GM19467 (cell line): ENCODE results near the gene RIPOR3.
"Not testable (repeated sequence)": the region's sequence is repeated elsewhere in the genome, so short reads cannot be mapped to it uniquely, and the experiment has no call there.

ENCODE experiments used
- ATAC-seq: cut with Tn5 transposase; IDR thresholded peaks from one replicate; pipeline ENCODE4 v1.9.1; 2021; ENCODE audit warnings: mild to moderate bottlenecking, moderate library complexity; ENCODE audit not compliant: unreplicated experiment

RIPOR3 gene

DNA sequence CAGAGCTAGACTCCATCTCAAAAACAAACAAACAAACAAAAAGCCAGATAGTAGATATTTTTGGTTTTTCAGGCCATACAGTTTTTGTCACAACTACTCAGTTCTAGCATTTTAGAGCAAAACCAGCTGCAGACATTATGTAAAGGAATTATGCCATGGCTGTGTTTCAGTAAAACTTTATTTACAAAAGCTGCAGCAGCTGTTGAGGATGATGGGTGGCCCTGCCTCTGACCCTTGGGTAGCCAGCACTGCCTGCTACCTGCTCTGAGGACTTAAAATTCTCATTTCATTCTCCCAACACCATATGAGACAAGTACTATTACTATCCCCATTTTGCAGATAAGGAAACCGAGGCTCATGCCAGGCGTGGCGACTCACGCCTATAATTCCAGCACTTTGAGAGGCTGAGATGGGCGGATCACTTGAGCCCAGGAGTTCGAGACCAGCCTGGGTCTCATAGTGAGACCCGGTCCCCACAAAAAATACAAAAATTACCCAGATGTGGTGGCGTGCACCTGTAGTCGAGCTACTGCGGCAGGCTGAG, 56.3 kb downstream of the RIPOR3 start:
- no peak for ATAC-seq

DNA sequence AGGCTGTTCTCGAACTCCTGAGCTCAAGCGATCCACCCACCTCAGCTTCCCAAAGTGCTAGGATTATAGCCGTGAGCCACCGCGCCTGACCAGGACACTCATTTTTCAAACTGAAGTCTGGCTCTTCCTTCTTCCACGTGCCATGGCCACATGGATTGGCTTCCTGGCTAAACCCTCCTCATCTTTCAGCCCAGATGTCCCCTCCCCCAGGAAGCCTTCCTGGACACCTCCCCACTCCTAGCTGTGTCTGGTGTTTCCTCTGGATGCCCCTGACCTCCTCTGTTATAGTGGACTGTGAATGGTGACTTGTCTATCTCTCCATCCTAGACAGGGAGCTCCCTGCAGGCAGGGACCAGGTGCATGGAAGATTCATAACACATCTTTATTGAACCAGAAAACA, 57.2 kb downstream of the RIPOR3 start:
- no peak for ATAC-seq

DNA sequence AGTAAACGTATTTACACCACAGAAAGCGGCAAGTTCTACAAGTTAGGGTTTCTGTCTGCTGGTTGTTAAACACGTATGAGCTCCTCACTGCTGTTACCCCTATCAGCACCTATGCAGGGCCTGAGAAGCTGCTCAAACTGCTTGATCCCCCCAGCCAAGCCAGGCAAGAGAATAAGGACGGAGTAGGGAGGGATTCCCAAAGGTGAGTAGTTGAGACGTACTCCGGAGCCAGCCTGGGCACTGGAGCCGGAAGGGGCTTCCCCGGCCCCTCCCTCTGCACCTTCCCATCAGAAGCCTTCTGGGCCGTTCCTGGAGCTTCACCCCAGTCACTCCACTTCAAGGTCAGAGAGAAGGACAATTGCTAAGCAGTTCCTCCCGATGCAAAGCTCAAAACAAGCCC, 58.0 kb downstream of the RIPOR3 start:
- no peak for ATAC-seq

DNA sequence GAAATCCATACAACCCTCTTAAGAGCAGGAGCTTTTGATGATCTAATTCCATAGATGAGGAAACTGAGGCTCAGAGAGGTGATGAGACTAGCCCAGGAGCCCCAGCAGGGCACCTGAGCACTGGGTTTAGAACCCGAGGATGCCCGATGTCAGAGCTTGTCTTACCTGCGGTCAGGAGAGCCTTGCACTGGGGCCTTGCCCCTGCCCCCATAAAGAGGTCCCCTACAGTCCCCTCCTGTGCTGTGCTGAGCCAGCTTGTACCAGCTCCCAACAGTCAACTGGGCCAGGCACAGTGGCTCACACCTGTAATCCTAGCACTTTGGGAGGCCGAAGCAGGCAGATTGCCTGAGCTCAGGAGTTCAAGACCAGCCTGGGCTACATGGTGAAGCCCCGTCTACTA, 58.6 kb downstream of the RIPOR3 start:
- ATAC-seq: no peak

DNA sequence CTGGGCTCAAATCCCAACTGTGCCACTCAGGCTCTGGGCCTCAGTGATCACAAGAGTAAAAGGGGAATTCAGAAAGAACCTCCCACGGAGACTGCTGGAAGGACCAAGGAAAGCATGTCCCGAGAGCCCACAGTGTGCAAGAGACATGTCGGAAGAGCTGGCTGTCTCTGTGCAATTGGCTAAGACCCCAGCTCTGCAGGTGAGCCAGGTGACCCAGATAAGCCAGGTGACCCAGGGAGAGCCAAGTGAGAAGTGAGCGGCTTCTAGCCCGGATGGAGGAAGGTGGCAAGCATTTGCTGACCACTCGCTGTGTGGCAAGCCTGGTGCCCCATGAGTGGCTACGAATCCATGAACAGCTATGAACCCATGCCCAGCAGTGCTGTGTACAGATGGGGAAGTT, 59.1 kb downstream of the RIPOR3 start:
- ATAC-seq: no peak

DNA sequence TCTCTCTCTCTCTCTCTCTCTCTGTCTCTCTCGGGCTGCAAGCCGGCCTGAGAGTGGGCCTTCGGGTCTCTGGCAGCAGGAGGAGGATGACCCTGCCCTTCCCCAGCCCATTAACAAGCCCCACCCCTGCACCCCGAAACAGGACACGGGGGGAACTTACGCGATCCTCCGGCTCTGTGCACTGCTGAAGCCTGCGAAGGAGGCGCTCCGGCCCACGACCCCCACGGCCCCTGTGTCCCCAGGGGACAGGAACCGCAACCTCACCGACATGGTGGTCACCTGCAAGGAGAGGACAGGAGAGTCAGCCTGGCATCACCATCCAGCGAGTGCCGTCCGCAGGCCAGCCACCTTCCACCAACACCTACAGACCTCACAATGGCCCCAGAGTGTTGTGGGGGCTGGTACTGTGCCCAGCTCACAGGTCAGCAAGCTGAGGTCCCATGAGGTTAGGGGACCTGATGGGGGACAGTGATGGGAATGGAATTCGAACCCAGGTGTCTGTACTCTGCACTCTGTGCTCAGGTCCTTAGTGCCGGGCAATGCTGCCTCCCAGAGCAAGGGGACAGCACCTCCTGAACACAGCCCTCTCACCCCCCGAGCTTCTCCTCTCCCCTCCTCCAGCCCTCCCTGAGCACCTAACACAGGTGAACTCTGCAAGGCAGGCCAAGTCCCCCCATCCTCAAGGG, 60.6 kb downstream of the RIPOR3 start:
- no peak for ATAC-seq

DNA sequence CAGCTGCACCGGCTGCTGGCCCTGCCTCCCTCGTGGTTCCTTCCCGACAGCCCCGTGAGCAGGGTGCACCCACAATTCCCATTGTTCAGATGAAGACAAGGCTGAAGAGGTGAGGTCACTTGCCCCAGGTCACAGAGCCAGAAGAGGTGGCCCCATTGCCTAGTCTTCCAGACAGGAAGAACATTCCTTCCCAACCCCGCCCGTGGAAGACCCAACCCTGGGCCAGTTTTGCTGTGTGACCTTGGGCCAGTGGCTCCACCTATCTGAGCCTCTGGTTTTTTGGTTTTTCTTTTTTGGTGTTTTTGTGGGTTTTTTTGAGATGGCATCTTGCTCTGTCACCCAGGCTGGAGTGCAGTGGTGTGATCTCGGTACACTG, 61.7 kb downstream of the RIPOR3 start:
- ATAC-seq: no peak

DNA sequence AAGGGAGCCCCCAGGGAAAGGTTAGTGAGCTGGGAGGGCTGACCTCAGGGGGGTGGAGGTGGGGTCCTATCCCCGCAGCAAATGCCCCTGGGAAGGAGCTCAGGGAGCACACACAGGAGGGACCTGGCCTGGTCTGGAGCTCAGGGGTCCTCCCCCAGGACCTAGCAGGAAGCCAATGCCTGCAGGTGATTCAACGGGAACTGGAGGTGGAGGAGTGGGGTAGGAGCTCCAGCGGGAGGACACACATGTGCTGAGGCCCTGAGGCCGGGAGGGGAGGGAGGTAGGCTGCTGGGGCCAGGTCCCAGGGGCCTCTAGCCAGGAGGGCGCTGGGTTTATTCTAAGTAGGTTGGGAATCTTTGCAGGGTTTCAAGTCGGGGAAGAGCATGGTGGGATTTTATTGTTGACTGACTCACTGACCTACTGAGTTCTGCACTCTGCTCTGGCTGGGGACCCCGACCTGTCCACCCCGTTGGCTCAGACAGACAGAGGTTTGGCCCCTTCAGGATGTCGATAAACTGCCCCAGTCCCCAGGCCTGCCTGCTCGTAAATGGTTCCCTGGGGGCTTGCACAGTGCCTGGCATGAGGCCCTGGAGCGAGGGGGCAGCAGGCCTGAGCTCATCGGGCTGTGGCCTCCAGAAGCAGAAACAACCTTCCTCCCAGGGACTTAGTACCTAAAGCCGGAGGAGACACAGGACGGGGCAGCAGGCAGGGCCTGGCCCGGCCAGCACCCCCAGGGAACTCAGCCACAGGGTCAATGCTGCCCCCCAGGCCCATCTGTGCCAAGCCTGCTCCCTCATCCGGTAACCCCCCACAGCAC, 62.3 kb downstream of the RIPOR3 start:
- no peak for ATAC-seq

DNA sequence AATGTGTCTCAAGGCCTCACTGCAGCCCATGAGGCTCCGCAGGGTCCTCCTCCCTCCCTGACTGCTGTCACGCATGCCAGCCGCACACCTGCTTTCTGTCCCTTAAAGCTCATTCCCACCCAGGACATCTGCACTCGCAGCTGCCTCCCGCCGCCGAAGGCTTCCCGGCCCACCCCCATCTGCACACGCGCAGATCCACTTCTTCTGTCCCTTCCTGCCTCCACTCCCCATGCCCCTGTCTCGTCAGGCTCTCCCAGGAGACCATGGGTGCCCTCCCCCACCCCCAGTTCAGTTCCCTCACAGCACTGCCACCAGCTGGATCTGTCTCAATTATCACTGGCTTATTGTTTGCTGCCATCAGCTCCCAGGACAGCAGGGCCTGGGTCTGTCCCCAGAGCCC, 63.0 kb downstream of the RIPOR3 start:
- no peak for ATAC-seq

DNA sequence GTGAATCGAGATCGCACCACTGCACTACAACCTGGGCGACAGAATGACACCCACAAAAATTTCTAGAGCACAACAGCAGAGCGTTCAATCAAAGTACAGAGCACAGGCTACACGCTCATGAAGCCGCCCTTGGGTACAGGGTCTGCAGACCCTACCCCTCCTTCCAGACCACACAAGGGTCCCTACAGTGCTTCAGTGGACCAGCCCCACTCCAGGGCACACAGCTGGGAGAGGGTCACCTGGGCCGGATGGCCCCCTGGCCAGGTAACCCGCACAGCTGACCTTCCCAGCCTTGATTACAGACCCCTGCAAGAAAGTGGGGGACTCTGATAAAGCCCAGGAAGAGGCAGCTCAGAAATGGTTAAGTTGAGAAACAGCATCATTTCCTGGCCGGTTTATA, 63.6 kb downstream of the RIPOR3 start:
- ATAC-seq: no peak

DNA sequence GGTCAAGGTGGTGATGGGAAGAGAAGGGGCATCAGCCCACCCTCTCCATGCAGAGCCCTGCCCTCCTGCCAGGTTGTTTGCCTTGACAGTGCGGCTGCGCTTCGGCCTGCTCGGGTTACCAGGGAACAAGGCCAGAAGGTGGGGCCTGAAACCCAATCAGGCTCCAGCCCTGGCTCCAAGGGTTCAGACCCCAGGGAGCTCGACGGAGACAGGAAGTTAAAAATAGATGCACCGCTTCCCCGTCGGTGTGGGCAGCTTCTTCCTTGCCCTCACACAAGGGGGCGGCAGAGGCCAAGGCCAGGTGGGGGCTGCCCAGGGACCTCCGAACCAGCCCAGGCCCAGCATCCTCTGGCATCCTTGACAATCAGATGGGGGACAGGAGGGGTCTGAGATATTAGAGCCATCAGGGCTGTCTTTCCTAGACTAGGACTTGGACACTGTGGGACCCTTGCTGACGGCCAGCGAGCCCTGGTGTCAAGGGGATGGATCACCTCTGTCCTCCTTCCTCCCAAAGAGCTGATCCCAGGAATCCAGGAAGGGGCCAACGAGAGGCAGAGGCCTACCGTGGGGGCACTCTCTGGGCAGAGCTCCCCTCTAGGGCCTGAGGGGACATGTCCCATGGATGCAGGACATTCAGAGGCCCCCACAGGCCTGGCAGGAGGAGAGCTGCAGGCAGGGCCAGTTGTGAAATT, 65.2 kb downstream of the RIPOR3 start:
- ATAC-seq: no peak

DNA sequence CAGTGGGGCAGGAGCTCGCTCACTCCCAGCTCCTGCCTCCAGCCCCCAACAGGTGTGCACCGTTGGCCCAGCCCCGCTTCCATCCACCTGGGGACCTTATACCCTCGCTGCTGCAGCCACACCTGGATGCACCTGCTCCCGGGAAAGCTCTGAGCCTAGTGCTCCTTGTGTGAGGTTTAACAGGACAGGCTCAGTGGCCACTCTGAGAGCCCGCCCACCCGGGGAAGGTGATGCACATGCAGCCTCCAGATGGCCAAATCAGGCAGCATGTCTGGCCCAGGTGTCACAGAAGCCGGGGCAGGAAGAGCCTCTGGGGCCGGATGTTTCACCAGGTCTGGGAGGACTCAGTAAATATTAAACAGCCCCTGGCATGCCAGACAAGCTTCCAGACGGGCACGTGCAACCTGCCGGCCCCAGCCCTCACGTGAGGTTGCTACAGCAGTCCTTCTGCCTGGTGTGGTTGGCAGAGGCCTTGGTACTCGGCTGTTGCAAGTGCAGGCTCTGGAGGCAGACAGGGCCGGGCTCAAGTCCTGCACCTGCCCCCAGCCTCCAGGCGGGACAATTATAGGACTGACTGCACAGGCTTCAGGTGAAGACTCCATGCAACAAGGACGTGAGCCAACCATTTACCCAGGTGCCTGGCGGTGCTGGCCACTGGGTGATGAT, 66.9 kb downstream of the RIPOR3 start:
- no peak for ATAC-seq

DNA sequence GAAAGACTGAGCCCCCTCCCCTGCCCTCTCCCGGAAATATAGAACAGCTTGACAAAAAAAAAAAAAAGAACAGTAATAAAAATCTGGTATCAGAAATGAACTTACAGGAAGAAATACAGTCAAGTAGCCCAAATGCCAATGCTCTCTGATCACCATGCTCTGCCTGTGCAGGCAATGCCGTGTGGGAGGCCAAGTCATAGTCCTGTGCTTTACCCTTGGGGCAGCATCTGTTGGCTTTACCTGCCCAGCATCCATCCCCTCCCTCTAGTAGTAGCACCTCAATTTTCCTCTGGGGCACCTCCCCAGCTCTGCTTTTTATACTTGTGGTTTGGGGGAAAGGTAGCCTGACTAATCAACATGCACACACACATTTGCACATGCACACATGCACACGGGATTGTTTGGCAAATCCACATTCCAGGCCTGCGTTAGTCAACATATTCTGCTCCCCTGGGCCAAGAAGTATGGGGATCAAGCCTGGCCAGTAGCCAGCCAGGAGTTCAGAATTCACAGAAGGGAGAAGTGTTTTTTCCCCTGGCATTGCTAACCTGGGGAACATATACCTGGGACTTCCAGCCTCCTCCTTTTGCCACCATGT, 70.2 kb downstream of the RIPOR3 start:
- no peak for ATAC-seq

DNA sequence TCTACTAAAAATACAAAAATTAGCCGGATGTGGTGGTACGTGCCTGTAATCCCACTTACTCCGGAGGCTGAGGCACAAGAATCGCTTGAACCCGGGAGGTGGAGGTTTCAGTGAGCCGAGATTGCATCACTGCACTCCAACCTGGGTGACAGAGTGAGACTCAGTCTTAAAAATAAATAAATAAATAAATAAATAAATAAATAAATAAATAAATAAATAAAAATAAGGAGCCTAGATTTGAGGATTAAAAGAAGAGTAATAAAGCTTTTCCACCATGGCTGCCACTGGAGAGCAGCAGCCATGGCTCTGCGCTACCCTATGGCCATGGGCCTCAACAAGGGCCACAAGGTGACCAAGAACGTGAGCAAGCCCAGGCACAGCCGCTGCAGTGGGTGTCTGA, 70.9 kb downstream of the RIPOR3 start:
- ATAC-seq: not testable (repeated sequence)

DNA sequence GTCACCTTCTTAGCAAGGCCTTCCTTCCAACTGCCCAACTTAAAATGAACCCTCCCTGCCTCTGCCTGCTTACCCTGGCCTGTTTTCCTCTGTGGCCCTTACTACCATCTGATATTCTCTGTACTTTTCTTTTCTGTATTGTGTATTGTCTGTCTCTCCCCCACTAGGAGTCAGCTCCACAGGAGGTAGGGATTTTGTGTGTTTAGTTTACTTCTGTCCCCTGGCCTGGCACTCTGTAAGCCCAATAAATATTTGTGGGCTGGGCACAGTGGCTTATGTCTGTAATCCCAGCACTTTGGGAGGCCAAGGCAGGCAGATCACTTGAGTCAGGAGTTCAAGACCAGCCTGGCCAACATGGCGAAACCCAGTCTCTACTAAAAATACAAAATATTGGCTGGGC, 72.8 kb downstream of the RIPOR3 start:
- no peak for ATAC-seq

DNA sequence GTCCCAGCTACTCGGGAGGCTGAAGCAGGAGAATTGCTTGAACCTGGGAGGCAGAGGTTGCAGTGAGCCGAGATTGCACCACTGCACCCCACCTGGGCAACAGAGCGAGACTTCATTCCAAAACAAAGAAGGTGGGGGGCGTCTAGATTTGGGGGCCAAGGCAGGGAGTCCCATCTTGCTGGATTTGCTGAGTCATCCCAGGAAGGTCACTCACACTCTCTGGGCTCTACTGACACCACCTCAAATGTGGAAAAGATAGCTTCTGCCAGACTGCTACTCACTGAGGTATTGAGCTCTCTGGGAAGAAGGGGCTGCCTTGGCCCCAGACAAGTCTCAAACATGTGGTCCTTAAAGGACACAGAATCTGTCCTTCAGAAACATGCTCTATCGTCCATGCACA, 74.3 kb downstream of the RIPOR3 start:
- no peak for ATAC-seq

DNA sequence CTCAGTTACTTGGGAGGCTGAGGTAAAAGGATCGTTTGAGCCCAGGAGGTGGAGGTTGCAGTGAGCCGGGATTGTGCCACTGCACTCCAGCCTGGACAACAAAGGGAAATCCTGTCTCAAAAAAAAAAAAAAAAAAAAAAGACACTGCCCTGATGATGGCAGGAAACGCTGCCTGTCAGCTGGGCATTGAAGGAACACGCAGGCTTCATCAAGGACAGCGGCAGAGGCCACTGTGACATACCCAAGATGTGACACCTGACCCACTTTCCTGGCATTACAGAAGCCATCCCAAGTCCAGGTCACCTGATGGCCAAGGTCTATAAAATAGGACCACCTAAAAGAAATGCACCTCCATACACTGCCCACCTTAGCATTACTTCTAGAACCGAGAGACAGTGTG, 75.9 kb downstream of the RIPOR3 start:
- no peak for ATAC-seq

DNA sequence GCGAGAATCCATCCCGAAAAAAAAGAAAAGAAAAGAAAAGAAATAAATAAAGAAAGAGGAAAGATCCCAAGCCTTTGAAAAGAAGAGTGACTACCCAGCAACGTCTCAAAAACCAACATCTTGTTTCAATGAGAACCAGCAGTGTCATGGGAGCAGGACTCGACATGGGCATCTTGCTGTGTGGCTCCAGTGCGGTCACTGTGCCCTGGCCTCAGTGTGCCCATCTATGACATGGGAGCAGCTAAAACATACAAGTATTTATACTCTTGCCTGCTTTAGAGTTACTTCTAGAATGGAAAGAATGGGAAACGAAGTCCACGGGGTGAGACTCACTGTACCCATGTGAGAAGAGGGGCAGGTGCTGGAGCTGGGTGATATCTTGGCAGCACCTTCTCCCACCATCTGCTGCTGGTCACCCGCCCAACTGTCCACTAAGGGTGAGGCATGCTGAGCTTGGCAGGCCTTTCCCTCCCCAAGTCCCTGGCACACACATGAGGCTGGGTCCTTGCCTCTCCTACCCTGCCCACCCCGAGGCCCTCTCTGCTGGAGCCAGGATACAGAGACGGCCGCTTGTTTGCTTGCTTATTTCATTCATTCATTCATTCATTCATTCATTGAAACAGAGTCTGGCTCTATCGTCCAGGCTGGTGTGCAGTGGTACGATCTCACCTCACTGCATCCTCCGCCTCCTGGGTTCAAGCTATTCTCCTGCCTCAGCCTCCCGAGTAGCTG, 77.7 kb downstream of the RIPOR3 start:
- ATAC-seq: no peak

DNA sequence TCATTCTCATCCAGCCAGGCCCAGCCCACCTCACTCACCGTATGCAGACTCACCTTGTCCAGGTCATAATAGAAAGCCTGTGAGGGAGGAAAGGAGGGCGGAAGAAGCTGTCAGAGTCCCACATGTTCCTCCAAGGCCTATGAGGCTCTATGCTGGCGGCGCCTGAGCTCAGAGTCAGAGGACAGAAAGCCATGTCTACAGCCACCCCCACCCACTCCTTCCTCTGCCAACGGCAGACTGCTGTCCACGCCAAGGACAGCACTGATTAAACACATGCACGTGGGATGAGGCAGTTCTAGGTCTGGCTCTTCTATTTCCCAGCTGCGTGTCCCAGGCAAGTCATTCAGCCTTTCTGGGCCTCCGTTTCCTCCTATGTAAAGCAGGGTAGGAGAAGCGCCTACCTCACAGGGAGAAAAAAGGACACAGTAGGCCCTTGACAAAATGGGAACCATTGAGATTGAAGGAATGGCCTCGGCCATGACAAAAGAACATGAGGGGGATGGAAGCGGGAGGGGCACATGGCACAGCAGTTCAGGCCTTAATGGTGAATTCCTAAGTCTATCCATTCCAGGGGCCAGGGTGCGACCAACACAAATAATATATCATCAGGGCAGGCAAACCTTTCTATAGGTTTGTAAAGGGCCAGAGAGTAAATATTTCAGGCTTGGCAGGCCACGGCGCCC, 80.1 kb downstream of the RIPOR3 start:
- ATAC-seq: no peak
